ENCODE data around the gene VPS33A.
"Not testable (repeated sequence)": the region's sequence is repeated elsewhere in the genome, so short reads cannot be mapped to it uniquely, and the experiment has no call there.

GRCh38 chr12:122258939-122259338, 7.4 kb downstream of the VPS33A start:
- TF ChIP-seq CTCF (IDR thresholded peaks at IDR 0.05; ENCODE audit: extremely low read depth in 1 of 2, insufficient read depth in 1 of 2, low read depth in 1 of 2, low read length in 2 of 2); POLR2A (IDR thresholded peaks at IDR 0.05; ENCODE audit: low read depth, low read length); FOS (IDR thresholded peaks at IDR 0.05; ENCODE audit: borderline replicate concordance, insufficient read depth, low read length): not testable (repeated sequence)
